Lower lobe of right lung (tissue), 2 donors: ENCODE data around the gene CELSR1. TPM values are rescaled to one million over a fixed set of nuclear protein-coding genes. Genes with fewer than 3 reads are reported as not detected.
A peak's percentile ranks its signal among the peaks of the same experiment; 100 is the strongest.

ENCODE experiments used
- ATAC-seq, 2 donors: fragments of 200-7000 bp; cut with Tn5 transposase; one replicate each; pipeline ENCODE4 v1.9.1; 2020 to 2022; ENCODE audit warnings: mild to moderate bottlenecking in 2 of 2, moderate library complexity in 2 of 2
- DNase-seq: peaks from one replicate; pipeline ENCODE4 v3.0.0-alpha.2; 2020
- H3K27ac ChIP-seq: fragments of 200-600 bp; one replicate; pipeline ENCODE4 v1.8.0; 2022
- H3K27me3 ChIP-seq: fragments of 200-600 bp; one replicate; pipeline ENCODE4 v1.8.0; 2022; ENCODE audit warnings: low read depth
- H3K36me3 ChIP-seq: fragments of 200-600 bp; one replicate; pipeline ENCODE4 v1.8.0; 2022; ENCODE audit warnings: mild to moderate bottlenecking
- H3K4me1 ChIP-seq: fragments of 200-600 bp; one replicate; pipeline ENCODE4 v1.8.0; 2022
- H3K4me3 ChIP-seq: fragments of 200-600 bp; one replicate; pipeline ENCODE4 v1.8.0; 2022; ENCODE audit warnings: mild to moderate bottlenecking
- H3K9me3 ChIP-seq: fragments of 200-600 bp; one replicate; pipeline ENCODE4 v1.8.0; 2022
- CTCF ChIP-seq: fragments of 200-600 bp; IDR thresholded peaks from one replicate; pipeline ENCODE4 v1.8.0; 2022; ENCODE audit warnings: antibody characterized with exemption, mild to moderate bottlenecking
- intact Hi-C: fragments of 100-400 bp; cut with DNase I; formaldehyde crosslinking; loops from one replicate; pipeline ENCODE4 v1.11.0; 2022
- total RNA-seq: library from RNA; stranded (reverse); fragmentation: NEBNext Ultra II Directional; extraction: Animal tissue kit (Norgen Biotek cat#: 25700); gene quantifications from one replicate; pipeline ENCODE4 v1.2.1, GENCODE V29; 2021
- donor health status: DM: no; HTN: yes; CAD: no; lungs with severe emphysema.

The CELSR1 gene
- total RNA-seq, 1 donor from 2014 or later, result 51.8 TPM

GRCh38 chr22:46585340-46586122 is 48.1 kb upstream of the CELSR1 start:
- Histone ChIP-seq H3K27me3 (no peaks in the 10 kb centered on the region), H3K9me3 (no peaks in the 10 kb centered on the region), H3K4me3 (no peak overlapping the region), H3K4me1 (peaks cover 77% of the 10 kb centered on the region), H3K36me3 (no peaks in the 10 kb centered on the region), H3K27ac (no peak overlapping the region)
- intact Hi-C loops, result no loop called here
- no peak for TF ChIP-seq CTCF
- peak; percentile 37 for DNase-seq
- no peak for ATAC-seq

- H3K4me3 ChIP-seq, result no peak overlapping the region
- intact Hi-C loops, result no loop called here
- TF ChIP-seq CTCF, result no peak
- DNase-seq, result peak; percentile 43
- H3K36me3 ChIP-seq, result no peaks in the 10 kb centered on the region
- no peaks in the 10 kb centered on the region for H3K27me3 ChIP-seq
- ATAC-seq, result no peak
- no peak overlapping the region for H3K27ac ChIP-seq
- H3K4me1 ChIP-seq, result peaks cover 77% of the 10 kb centered on the region
- H3K9me3 ChIP-seq, result no peaks in the 10 kb centered on the region
These were observed 46.9 kb upstream of the CELSR1 start for GRCh38 chr22:46584081-46584921.

- ATAC-seq (no peak), DNase-seq (peak; percentile 37)
- Histone ChIP-seq H3K27me3 (no peaks in the 10 kb centered on the region), H3K4me3 (no peak overlapping the region), H3K9me3 (no peaks in the 10 kb centered on the region), H3K27ac (no peak overlapping the region), H3K4me1 (peaks cover 80% of the 10 kb centered on the region), H3K36me3 (no peaks in the 10 kb centered on the region)
- TF ChIP-seq CTCF, result no peak
- intact Hi-C loops, result no loop called here
These were observed 46.2 kb upstream of the CELSR1 start for GRCh38 chr22:46583571-46583970.

- no peak overlapping the region for H3K4me3 ChIP-seq
- no peaks in the 10 kb centered on the region for H3K27me3 ChIP-seq
- intact Hi-C loops, result no loop called here
- peaks cover 79% of the 10 kb centered on the region for H3K4me1 ChIP-seq
- H3K27ac ChIP-seq, result no peak overlapping the region
- TF ChIP-seq CTCF, result no peak
- no peaks in the 10 kb centered on the region for H3K9me3 ChIP-seq
- peak; percentile 54 for DNase-seq
- H3K36me3 ChIP-seq, result no peaks in the 10 kb centered on the region
- peak; percentile 8 to 25 for ATAC-seq
These were observed 45.0 kb upstream of the CELSR1 start for GRCh38 chr22:46582281-46582933.

GRCh38 chr22:46581538-46582244 is 44.3 kb upstream of the CELSR1 start:
- TF ChIP-seq CTCF, result no peak
- Histone ChIP-seq H3K27me3 (no peaks in the 10 kb centered on the region), H3K27ac (no peak overlapping the region), H3K9me3 (no peaks in the 10 kb centered on the region), H3K4me1 (peaks cover 73% of the 10 kb centered on the region), H3K36me3 (no peaks in the 10 kb centered on the region), H3K4me3 (no peak overlapping the region)
- DNase-seq (peak; percentile 53), ATAC-seq (no peak)
- intact Hi-C loops, result no loop called here
